A549 (cell line): Measurements from ENCODE around the gene TFR2. TPM values are rescaled to one million over a fixed set of nuclear protein-coding genes. Genes with fewer than 3 reads are reported as not detected.
A peak's percentile ranks its signal among the peaks of the same experiment; 100 is the strongest.

Experiments used
- ATAC-seq, 2 experiments: fragments of 200-7000 bp in 1 of 2; fragments of >200 bp in 1 of 2; cut with Nextera tagmentation in 1 of 2; cut with Tn5 transposase in 1 of 2; 3 replicates each; pipeline versions ENCODE4 v1.8.0 to v1.9.1; 2018 to 2020; ENCODE audit warnings: mild to moderate bottlenecking in 1 of 2, moderate library complexity in 1 of 2
- CTCF ChIA-PET: fragments of 300-600 bp; sonication (Branson Sonifier 250); formaldehyde crosslinking; extraction: SDS; loops from one replicate; lab custom pipeline; 2021; ENCODE audit warnings: antibody characterized with exemption, inconsistent platforms; lab: Yijun Ruan, JAX
- POLR2A ChIA-PET: fragments of 350-600 bp; formaldehyde crosslinking; extraction: SDS; loops from one replicate; lab custom pipeline; 2021; ENCODE audit warnings: antibody characterized with exemption, inconsistent platforms; lab: Yijun Ruan, JAX
- DNase-seq, 2 experiments: peaks; one replicate each; pipeline versions ENCODE4 v3.0.0 to v3.0.0-alpha.2; 2011 to 2016; ENCODE audit warnings: low read depth in 1 of 2, low spot score in 1 of 2
- FAIRE-seq: peaks from 2 replicates; lab custom pipeline; 2011; peaks lifted over from hg19 to GRCh38; lab: Jason Lieb, UNC
- H3K27ac ChIP-seq, 2 experiments: fragments of >200 bp; sonication (Bioruptor Twin); formaldehyde crosslinking; 3 replicates each; pipeline ENCODE4 v1.5.1; 2016 to 2017
- H3K4me1 ChIP-seq: fragments of >200 bp; sonication (Bioruptor Twin); formaldehyde crosslinking; 3 replicates; pipeline ENCODE4 v1.6.1; 2016
- H3K4me2 ChIP-seq: fragments of >200 bp; sonication (Bioruptor Twin); formaldehyde crosslinking; 3 replicates; pipeline ENCODE4 v1.6.1; 2016
- H3K4me3 ChIP-seq: fragments of >200 bp; sonication (Bioruptor Twin); formaldehyde crosslinking; 3 replicates; pipeline ENCODE4 v1.5.1; 2016
- H3K9me3 ChIP-seq: fragments of >200 bp; sonication (Bioruptor Twin); formaldehyde crosslinking; 3 replicates; pipeline ENCODE4 v1.6.1; 2016
- CBX8 ChIP-seq: fragments of 200-600 bp; sonication (generic); IDR thresholded peaks from 2 replicates; pipeline ENCODE4 v1.6.1; 2016
- CTCF ChIP-seq: fragments of >200 bp; sonication (Bioruptor Twin); formaldehyde crosslinking; IDR thresholded peaks from 3 replicates; pipeline ENCODE4 v1.5.1; 2016
- EP300 ChIP-seq, 2 experiments: fragments of >200 bp; sonication (Bioruptor Twin); formaldehyde crosslinking; IDR thresholded peaks; 2 replicates in 1 of 2; 3 replicates in 1 of 2; pipeline ENCODE4 v1.6.1; 2016 to 2017
- ESRRA ChIP-seq: fragments of 150-350 bp; IDR thresholded peaks from 2 replicates; pipeline ENCODE4 v1.6.1; 2014; ENCODE audit warnings: mild to moderate bottlenecking, low read length, borderline replicate concordance
- FOSB ChIP-seq: fragments of 250-450 bp; sonication (Bioruptor Pico); IDR thresholded peaks from 2 replicates; pipeline ENCODE4 v1.5.0; 2020; ENCODE audit warnings: mild to moderate bottlenecking, moderate library complexity
- FOSL2 ChIP-seq, 2 experiments: fragments of 450-650 bp in 1 of 2; fragments of >200 bp in 1 of 2; sonication (Bioruptor Twin) in 1 of 2; formaldehyde crosslinking; IDR thresholded peaks; 2 replicates each; pipeline versions ENCODE4 v1.5.0 to v1.6.1; 2016 to 2020; ENCODE audit warnings: mild to moderate bottlenecking in 1 of 2, moderate library complexity in 1 of 2
- HEYL ChIP-seq: fragments of 250-450 bp; sonication (Bioruptor Pico); IDR thresholded peaks from 2 replicates; pipeline ENCODE4 v1.8.0; 2021; ENCODE audit warnings: mild to moderate bottlenecking, moderate library complexity
- KDM1A ChIP-seq: fragments of 200-600 bp; sonication (generic); IDR thresholded peaks from 2 replicates; pipeline ENCODE4 v1.6.1; 2016; ENCODE audit warnings: low read depth, mild to moderate bottlenecking
- KDM5A ChIP-seq: fragments of 200-600 bp; sonication (generic); IDR thresholded peaks from 2 replicates; pipeline ENCODE4 v1.6.1; 2016; ENCODE audit warnings: antibody characterized with exemption, mild to moderate bottlenecking
- MAFK ChIP-seq: fragments of 450-650 bp; IDR thresholded peaks from 2 replicates; pipeline ENCODE4 v1.6.1; 2014; ENCODE audit not compliant: partially characterized antibody
- MAZ ChIP-seq: fragments of 150-350 bp; IDR thresholded peaks from 2 replicates; pipeline ENCODE4 v1.6.1; 2014; ENCODE audit warnings: antibody characterized with exemption, low read depth, low read length, borderline replicate concordance
- MYC ChIP-seq: IDR thresholded peaks from 2 replicates; pipeline ENCODE4 v1.6.1; 2012; ENCODE audit warnings: mild to moderate bottlenecking, inconsistent platforms, low read length, improper control_type of control experiment, borderline replicate concordance
- NR3C1 ChIP-seq: fragments of >200 bp; sonication (Bioruptor Twin); formaldehyde crosslinking; IDR thresholded peaks from 3 replicates; pipeline ENCODE4 v1.6.1; 2017
- PBX3 ChIP-seq: IDR thresholded peaks from 2 replicates; pipeline ENCODE4 v1.6.1; 2012
- RNF2 ChIP-seq: fragments of 200-600 bp; sonication (generic); IDR thresholded peaks from 2 replicates; pipeline ENCODE4 v1.6.1; 2016; ENCODE audit warnings: low read depth, mild to moderate bottlenecking, antibody characterized with exemption, moderate library complexity, borderline replicate concordance
- SMC3 ChIP-seq: fragments of >200 bp; sonication (Bioruptor Twin); formaldehyde crosslinking; IDR thresholded peaks from 3 replicates; pipeline ENCODE4 v1.6.1; 2018; ENCODE audit warnings: inconsistent platforms
- SREBF2 ChIP-seq: fragments of 450-650 bp; IDR thresholded peaks from 2 replicates; pipeline ENCODE4 v1.6.1; 2014; ENCODE audit warnings: mild to moderate bottlenecking, moderate library complexity
- TP53 ChIP-seq: fragments of 250-450 bp; sonication (Bioruptor Pico); IDR thresholded peaks from 2 replicates; pipeline ENCODE4 v1.5.0; 2021; ENCODE audit warnings: mild to moderate bottlenecking, moderate library complexity
- ZC3H11A ChIP-seq: fragments of 450-650 bp; IDR thresholded peaks from 2 replicates; pipeline ENCODE4 v1.6.1; 2014; ENCODE audit warnings: antibody characterized with exemption, mild to moderate bottlenecking
- WGBS: methylation state at CpG from one replicate; pipeline ENCODE4 v1.1.6; 2017; ENCODE audit errors: missing lambda C conversion rate; 5-methylcytosine and 5-hydroxymethylcytosine counted together
- polyA plus RNA-seq, 4 experiments: library from polyadenylated mRNA; depleted of rRNA in 3 of 4; stranded (reverse); fragments of >200 nt; fragmentation: RNase III in 1 of 4; extraction: RNeasy Plus Mini Kit Qiagen cat#74134 plus additional on column Dnase treatment in 1 of 4; gene quantifications; 2 replicates in 3 of 4; 3 replicates in 1 of 4; pipeline ENCODE4 v1.2.3, GENCODE V29; 2011 to 2017
- TF ChIP-seq, protein P1 (sequence below): fragments of 450-650 bp; IDR thresholded peaks from 2 replicates; pipeline ENCODE4 v1.6.1; 2014; ENCODE audit warnings: antibody characterized with exemption
- TF ChIP-seq, protein P2 (sequence below): IDR thresholded peaks from 2 replicates; pipeline ENCODE4 v1.6.1; 2012

The TFR2 gene
- polyA plus RNA-seq, 2 of the 4 experiments (the other 2 are of a cell fraction), result 1.1 to 2.5 TPM

GRCh38 chr7:100675581-100676350 lies 34.4 kb upstream of the TFR2 start (continued):
- TF ChIP-seq PBX3 (no peak), KDM1A (no peak), KDM5A (no peak), ESRRA (no peak), NR3C1 (no peak)

DNA sequence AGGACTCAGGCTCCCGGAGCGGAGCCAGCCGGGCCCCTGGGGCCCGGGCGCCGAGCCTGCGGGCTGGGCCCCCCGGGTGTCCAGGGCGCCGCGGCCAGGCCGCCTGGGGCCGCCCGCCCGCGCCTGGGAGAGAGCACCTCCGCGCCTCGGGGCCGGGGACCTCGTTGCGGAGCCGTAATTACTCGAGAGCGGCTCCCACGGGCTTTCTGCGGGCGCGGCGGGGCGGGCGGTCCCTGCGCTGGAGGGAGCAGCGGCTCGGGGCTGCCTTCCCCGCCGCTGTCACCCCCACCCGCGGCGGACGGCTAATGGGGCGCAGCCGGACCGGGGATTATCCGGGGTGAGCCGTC lies 33.7 kb upstream of the TFR2 start:
- peak overlapping the region; percentile 93 for H3K4me2 ChIP-seq
- peak overlapping the region; percentile 77 for H3K4me3 ChIP-seq
- H3K4me1 ChIP-seq, result peaks cover 20% of the 10 kb centered on the region
- POLR2A ChIA-PET, result interaction anchor here (0.7 kb wide), 1 partner anchor 45 kb away, joined by 3 read pairs; no protein-coding TSS in a partner anchor
- TF ChIP-seq, protein P1, sequence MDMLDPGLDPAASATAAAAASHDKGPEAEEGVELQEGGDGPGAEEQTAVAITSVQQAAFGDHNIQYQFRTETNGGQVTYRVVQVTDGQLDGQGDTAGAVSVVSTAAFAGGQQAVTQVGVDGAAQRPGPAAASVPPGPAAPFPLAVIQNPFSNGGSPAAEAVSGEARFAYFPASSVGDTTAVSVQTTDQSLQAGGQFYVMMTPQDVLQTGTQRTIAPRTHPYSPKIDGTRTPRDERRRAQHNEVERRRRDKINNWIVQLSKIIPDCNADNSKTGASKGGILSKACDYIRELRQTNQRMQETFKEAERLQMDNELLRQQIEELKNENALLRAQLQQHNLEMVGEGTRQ, result no peak
- TF ChIP-seq MYC (no peak), RNF2 (no peak), ZC3H11A (no peak), CBX8 (no peak), FOSL2 (IDR thresholded peaks at IDR 0.05) (no peak), FOSL2 (CRISPR knock-in tag; IDR thresholded peaks at IDR 0.05) (no peak), TP53 (CRISPR knock-in tag) (no peak), EP300 (IDR thresholded peaks at IDR 0.05) (no peak), KDM1A (no peak), SMC3 (no peak), FOSB (no peak), CTCF (no peak), SREBF2 (no peak), HEYL (CRISPR knock-in tag) (no peak), MAFK (no peak), MAZ (no peak)
- TF ChIP-seq, protein P2, sequence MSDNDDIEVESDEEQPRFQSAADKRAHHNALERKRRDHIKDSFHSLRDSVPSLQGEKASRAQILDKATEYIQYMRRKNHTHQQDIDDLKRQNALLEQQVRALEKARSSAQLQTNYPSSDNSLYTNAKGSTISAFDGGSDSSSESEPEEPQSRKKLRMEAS, result no peak
- no peak for FAIRE-seq
- peak overlapping the region; percentile 87 to 99 for H3K27ac ChIP-seq
- no peaks in the 10 kb centered on the region for H3K9me3 ChIP-seq
- no peak for DNase-seq
- 0 out of 6 replicates have a peak, but pooled peaks of 1 of the 2 experiments have one; percentile 2 for ATAC-seq
- 0% methylated on average over 7 of the region's 46 CpGs for WGBS
- CTCF ChIA-PET, result interaction anchor here (1.2 to 5.6 kb wide), 2 partner anchors 15 to 72 kb away, joined by 5 to 72 read pairs; no protein-coding TSS in a partner anchor
